IMR-90 (cell line): ENCODE data around the gene IGSF3.

Source experiments
- CHD1 ChIP-seq: IDR thresholded peaks from 2 replicates; pipeline ENCODE4 v1.6.1; 2012; ENCODE audit warnings: low read depth, low read length, improper control_type of control experiment
- POLR2A ChIP-seq: IDR thresholded peaks from 2 replicates; pipeline ENCODE4 v1.6.1; 2012; ENCODE audit warnings: mild to moderate bottlenecking, low read depth, low read length
- RAD21 ChIP-seq: IDR thresholded peaks from 2 replicates; pipeline ENCODE4 v1.6.1; 2012; ENCODE audit warnings: low read length, improper control_type of control experiment
- RCOR1 ChIP-seq: IDR thresholded peaks from 2 replicates; pipeline ENCODE4 v1.6.1; 2012; ENCODE audit warnings: mild to moderate bottlenecking, low read length, improper control_type of control experiment; ENCODE audit not compliant: insufficient replicate concordance
- TF ChIP-seq, protein P1 (sequence below): conservative IDR thresholded peaks from 2 replicates; pipeline ENCODE4 v1.5.1; 2012; ENCODE audit warnings: mild to moderate bottlenecking, low read depth, low read length, improper control_type of control experiment

GRCh38 chr1:116717318-116717717, 49.8 kb upstream of the IGSF3 start:
- TF ChIP-seq, protein P1, sequence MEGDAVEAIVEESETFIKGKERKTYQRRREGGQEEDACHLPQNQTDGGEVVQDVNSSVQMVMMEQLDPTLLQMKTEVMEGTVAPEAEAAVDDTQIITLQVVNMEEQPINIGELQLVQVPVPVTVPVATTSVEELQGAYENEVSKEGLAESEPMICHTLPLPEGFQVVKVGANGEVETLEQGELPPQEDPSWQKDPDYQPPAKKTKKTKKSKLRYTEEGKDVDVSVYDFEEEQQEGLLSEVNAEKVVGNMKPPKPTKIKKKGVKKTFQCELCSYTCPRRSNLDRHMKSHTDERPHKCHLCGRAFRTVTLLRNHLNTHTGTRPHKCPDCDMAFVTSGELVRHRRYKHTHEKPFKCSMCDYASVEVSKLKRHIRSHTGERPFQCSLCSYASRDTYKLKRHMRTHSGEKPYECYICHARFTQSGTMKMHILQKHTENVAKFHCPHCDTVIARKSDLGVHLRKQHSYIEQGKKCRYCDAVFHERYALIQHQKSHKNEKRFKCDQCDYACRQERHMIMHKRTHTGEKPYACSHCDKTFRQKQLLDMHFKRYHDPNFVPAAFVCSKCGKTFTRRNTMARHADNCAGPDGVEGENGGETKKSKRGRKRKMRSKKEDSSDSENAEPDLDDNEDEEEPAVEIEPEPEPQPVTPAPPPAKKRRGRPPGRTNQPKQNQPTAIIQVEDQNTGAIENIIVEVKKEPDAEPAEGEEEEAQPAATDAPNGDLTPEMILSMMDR, result no peak
- TF ChIP-seq RAD21 (no peak), RCOR1 (no peak), POLR2A (no peak), CHD1 (no peak)
